Measurements from ENCODE around the gene SRSF1. TPM values are rescaled to one million over a fixed set of nuclear protein-coding genes. Genes with fewer than 3 reads are reported as not detected.
"Not testable (repeated sequence)": the region's sequence is repeated elsewhere in the genome, so short reads cannot be mapped to it uniquely, and the experiment has no call there.

SRSF1 gene
- total RNA-seq, 2 donors from 2014 or later = 94.9 to 107 TPM

DNA sequence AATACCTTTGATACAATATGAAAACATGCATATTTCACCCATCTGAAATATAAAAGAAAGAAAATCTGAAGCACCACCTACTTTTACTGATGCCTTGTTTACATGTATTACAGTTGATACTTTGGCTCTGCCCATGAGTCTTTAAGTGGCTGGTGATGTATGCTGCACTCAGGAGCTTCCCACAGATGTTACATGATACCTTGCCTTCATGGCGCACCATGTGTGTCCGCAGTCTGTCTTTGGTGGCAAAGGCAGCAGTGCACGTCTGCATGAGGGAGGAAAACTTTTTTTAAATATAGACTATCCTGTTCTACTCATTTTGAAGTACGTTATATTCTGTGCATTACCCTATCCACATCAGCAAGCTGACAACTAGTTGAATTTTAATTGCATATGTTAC, 26.5 kb downstream of the SRSF1 start:
- peak overlapping the region; percentile 24 for H3K27ac Mint-ChIP-seq
- no peak for DNase-seq
- no peak overlapping the region for H3K4me3 Mint-ChIP-seq
- no peaks in the 10 kb centered on the region for H3K9me3 ChIP-seq (ENCODE audit: control insufficient read depth, low read length, poor library complexity, severe bottlenecking)
- no peaks in the 10 kb centered on the region for H3K27me3 Mint-ChIP-seq
- ATAC-seq = no peak
- H3K36me3 Mint-ChIP-seq (ENCODE audit: low read depth) = peaks cover 18% of the 10 kb centered on the region
- H3K4me1 Mint-ChIP-seq = peaks cover 38% of the 10 kb centered on the region

DNA sequence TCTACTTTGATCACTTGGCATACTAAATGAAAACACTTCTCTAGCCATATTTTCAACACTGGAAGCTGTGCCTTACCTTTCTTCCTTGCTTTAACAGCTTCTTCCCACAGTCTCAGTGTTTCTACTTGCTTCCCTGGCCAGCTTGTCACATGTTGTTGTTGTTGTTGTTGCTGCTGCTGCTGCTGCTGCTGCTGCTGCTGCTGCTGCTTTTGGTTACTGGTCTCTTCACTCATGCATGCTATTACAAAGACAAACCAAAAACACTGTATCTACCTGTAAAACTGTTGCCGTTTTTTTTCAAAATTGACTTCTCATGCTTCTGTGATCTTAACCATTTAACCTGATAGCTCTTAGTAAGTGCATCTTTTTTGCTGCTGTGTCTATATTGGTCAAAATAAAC, 28.0 kb downstream of the SRSF1 start:
- no peak overlapping the region for H3K4me3 Mint-ChIP-seq
- no peaks in the 10 kb centered on the region for H3K27me3 Mint-ChIP-seq
- H3K36me3 Mint-ChIP-seq (ENCODE audit: low read depth) = peaks cover 22% of the 10 kb centered on the region
- H3K27ac Mint-ChIP-seq = no peak overlapping the region
- no peaks in the 10 kb centered on the region for H3K9me3 ChIP-seq (ENCODE audit: control insufficient read depth, low read length, poor library complexity, severe bottlenecking)
- no peak for ATAC-seq
- peaks cover 31% of the 10 kb centered on the region for H3K4me1 Mint-ChIP-seq
- no peak for DNase-seq

DNA sequence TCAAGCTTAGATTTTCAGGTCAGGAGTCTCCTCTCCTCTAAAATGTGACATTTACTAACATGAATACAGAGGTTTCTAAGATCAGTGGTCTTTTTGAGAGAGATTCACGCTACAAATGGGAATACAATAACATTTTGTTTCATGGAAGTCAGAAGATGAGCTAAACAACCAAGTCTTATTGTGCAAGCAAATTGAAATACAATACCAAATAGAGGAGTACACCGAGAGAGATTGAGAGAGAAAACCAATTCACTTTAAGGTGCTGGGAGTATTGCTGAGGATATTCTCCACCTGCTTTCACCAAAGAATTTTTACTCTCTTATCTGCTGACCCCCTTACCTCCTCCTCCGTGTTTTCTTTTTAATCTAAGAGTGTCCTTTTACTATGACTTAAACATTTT, 30.5 kb downstream of the SRSF1 start:
- DNase-seq = no peak
- H3K4me3 Mint-ChIP-seq = no peak overlapping the region
- H3K9me3 ChIP-seq (ENCODE audit: control insufficient read depth, low read length, poor library complexity, severe bottlenecking) = no peaks in the 10 kb centered on the region
- H3K27me3 Mint-ChIP-seq = no peaks in the 10 kb centered on the region
- no peak overlapping the region for H3K27ac Mint-ChIP-seq
- H3K4me1 Mint-ChIP-seq = peaks cover 12% of the 10 kb centered on the region
- no peak for ATAC-seq
- peaks cover 17% of the 10 kb centered on the region for H3K36me3 Mint-ChIP-seq (ENCODE audit: low read depth)

DNA sequence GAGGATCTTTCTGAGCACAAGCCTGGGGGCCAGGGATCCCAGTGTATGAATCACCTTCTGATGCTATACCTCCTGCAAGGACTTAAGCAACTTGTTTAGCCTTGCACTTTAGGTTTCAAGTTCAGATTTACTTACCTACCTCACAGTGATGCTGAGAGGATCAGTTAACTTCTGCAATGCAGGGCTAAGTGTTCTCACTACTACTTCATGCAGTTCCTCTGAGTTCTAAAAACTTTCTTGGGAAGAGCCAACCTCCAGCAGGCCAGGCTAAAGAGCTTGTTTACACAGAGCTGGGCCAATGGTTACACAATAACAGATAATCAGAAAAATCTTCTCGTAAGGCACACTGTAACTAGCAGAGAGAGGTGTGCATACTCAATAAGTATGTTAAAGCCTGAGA, 32.0 kb downstream of the SRSF1 start:
- H3K4me3 Mint-ChIP-seq = no peak overlapping the region
- no peak for DNase-seq
- H3K4me1 Mint-ChIP-seq = peaks cover 8% of the 10 kb centered on the region
- H3K36me3 Mint-ChIP-seq (ENCODE audit: low read depth) = peaks cover 17% of the 10 kb centered on the region
- H3K9me3 ChIP-seq (ENCODE audit: control insufficient read depth, low read length, poor library complexity, severe bottlenecking) = no peaks in the 10 kb centered on the region
- no peak overlapping the region for H3K27ac Mint-ChIP-seq
- no peak for ATAC-seq
- H3K27me3 Mint-ChIP-seq = no peaks in the 10 kb centered on the region

DNA sequence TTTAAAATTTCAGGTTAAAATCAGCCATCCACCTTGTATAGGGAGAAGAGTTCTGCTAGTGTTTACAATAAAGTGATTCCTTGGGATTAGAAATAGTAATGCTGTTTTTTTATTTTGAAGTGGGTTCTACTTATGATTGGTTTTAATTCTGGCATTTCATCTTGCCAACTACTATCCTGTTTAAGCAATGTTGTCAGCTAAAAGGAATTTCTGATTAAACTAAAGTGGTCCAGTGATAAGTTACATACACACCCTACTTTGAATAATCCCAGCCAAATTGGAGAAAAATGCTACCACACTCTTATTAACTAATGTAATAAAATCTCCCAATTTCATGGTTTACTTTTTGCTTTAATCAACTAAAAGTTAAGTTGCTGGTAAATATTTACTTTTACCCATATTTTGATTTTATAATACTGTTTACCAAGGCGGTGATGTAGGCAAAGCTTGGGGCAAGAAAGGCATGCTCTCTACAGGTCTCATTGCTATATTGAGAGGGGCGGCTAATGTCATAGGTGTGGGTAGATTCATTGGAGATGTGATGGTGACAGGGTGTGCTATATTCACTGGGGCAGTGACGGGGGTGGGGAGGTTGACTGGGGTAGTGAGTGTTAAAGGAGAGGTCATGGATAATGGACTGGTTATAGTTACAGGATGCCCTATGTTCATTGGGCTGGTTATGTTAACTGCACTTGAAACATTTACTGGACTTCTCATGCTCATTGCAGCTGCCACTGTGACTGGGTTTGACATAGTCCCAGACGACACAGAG, 32.8 kb downstream of the SRSF1 start:
- H3K27ac Mint-ChIP-seq; H3K9me3 ChIP-seq (ENCODE audit: control insufficient read depth, low read length, poor library complexity, severe bottlenecking); H3K27me3 Mint-ChIP-seq; DNase-seq; H3K4me1 Mint-ChIP-seq; ATAC-seq; H3K4me3 Mint-ChIP-seq: not testable (repeated sequence)
- H3K36me3 Mint-ChIP-seq (ENCODE audit: low read depth) = peaks cover 17% of the 10 kb centered on the region

DNA sequence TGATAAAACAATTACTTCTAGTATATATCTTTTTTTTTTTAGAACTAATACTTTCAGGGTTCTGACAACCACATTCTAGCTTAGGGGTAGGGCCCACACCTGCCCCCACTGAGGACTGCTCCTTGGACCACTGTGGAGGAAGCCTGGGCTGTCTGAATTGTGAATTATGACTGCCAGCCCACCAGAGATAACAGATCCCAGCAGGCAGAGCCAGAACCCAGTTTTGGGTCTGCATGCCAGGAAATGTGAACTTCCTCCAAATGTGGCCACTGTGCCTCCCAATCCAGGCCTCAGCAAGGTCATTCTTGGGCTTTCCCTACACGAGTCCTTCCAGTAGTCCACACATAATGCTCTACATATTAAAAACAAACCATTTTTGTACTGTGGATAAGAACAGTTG, 34.9 kb downstream of the SRSF1 start:
- no peaks in the 10 kb centered on the region for H3K9me3 ChIP-seq (ENCODE audit: control insufficient read depth, low read length, poor library complexity, severe bottlenecking)
- Mint-ChIP-seq H3K27ac (no peak overlapping the region), H3K4me3 (no peak overlapping the region), H3K36me3 (ENCODE audit: low read depth) (peaks cover 8% of the 10 kb centered on the region), H3K27me3 (no peaks in the 10 kb centered on the region), H3K4me1 (peaks cover 2% of the 10 kb centered on the region)
- DNase-seq (no peak), ATAC-seq (no peak)

DNA sequence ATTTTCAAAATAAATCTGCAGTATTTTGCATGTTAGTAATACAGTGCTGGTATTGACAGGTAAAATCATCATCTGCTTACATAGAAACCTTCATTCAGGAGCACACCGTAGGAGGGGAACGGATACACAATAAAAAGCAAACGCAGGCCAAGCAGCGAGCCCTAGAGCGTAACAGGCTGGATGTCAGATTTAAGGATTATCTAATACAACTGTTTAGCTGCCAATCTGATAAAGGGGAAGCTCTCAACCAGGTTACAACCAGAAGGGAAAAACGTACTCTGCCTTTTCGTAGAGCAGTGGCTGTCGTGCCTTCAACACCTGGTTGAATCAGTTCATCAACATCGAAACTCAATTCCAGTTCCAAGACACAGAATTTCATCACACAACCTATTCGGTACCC, 35.5 kb downstream of the SRSF1 start:
- ATAC-seq = no peak
- H3K9me3 ChIP-seq (ENCODE audit: control insufficient read depth, low read length, poor library complexity, severe bottlenecking) = no peaks in the 10 kb centered on the region
- DNase-seq = no peak
- Mint-ChIP-seq H3K4me3 (no peak overlapping the region), H3K27ac (no peak overlapping the region), H3K27me3 (no peaks in the 10 kb centered on the region), H3K36me3 (ENCODE audit: low read depth) (peaks cover 7% of the 10 kb centered on the region), H3K4me1 (peaks cover 2% of the 10 kb centered on the region)

DNA sequence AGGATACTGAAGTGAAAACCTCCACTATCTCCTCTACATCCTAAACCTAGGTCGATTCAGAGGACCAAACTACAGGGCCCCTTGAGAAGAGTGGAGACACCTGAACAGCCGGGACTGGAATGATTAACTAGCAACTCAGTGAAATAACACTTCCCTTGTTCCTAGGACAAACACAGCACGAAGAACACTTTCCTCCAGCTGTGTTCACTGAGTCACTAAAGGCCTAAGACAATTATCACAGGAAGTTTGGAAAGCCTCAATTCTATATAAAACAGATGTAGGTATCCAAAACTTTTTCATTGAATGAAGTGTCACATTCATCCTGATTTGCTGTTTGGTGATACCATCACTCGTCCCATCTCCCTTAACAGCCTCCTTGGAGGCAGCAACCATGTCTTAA, 36.3 kb downstream of the SRSF1 start:
- peaks cover 3% of the 10 kb centered on the region for H3K36me3 Mint-ChIP-seq (ENCODE audit: low read depth)
- no peak for ATAC-seq
- no peaks in the 10 kb centered on the region for H3K27me3 Mint-ChIP-seq
- H3K4me3 Mint-ChIP-seq = no peak overlapping the region
- H3K4me1 Mint-ChIP-seq = peaks cover 2% of the 10 kb centered on the region
- no peak overlapping the region for H3K27ac Mint-ChIP-seq
- H3K9me3 ChIP-seq (ENCODE audit: control insufficient read depth, low read length, poor library complexity, severe bottlenecking) = no peaks in the 10 kb centered on the region
- DNase-seq = no peak

DNA sequence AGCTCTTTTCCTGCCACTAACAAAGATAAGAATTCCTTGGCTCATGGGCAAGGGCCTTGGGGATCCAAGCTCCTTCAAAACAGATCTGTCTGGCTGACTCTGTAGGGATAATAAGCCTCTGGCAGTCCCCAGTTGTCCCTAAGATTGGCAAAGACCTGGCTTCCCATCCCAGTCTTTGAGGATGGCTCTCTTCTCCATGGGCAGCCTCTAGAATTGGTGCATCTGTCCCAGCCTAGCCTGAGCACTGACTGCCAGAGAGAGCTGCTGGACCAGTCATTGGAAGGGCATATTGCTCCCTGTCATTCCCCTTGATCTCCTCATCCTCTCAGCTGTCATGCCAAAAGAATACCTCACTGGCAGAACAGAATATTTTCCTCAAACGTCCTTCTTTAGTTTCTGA, 38.6 kb downstream of the SRSF1 start:
- DNase-seq = no peak
- no peaks in the 10 kb centered on the region for H3K36me3 Mint-ChIP-seq (ENCODE audit: low read depth)
- H3K27me3 Mint-ChIP-seq = no peaks in the 10 kb centered on the region
- ATAC-seq = no peak
- H3K27ac Mint-ChIP-seq = no peak overlapping the region
- peaks cover 3% of the 10 kb centered on the region for H3K4me1 Mint-ChIP-seq
- no peak overlapping the region for H3K4me3 Mint-ChIP-seq
- H3K9me3 ChIP-seq (ENCODE audit: control insufficient read depth, low read length, poor library complexity, severe bottlenecking) = no peaks in the 10 kb centered on the region

DNA sequence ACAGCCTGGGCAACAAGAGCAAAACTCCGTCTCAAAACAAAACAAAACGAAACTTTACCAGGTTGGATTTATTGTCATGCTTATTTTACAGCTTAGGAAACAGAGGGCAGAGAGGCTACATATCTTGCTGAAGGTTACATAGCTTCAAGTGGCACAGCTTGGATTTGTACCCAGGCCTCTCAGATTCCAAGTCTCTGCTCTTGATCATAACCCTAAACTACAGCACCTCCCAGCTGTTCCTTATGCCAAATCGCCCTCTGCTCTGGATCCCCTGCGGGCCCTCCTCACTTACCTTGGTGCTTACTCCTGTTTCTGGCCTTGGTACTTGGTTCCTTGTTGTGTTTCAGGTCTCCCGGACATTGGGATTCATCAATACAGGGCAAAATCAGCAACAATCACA, 40.2 kb downstream of the SRSF1 start:
- DNase-seq (no peak), ATAC-seq (no peak)
- Mint-ChIP-seq H3K36me3 (ENCODE audit: low read depth) (no peaks in the 10 kb centered on the region), H3K4me3 (no peak overlapping the region), H3K27me3 (peaks cover 4% of the 10 kb centered on the region), H3K4me1 (peaks cover 3% of the 10 kb centered on the region), H3K27ac (no peak overlapping the region)
- H3K9me3 ChIP-seq (ENCODE audit: control insufficient read depth, low read length, poor library complexity, severe bottlenecking) = no peaks in the 10 kb centered on the region

DNA sequence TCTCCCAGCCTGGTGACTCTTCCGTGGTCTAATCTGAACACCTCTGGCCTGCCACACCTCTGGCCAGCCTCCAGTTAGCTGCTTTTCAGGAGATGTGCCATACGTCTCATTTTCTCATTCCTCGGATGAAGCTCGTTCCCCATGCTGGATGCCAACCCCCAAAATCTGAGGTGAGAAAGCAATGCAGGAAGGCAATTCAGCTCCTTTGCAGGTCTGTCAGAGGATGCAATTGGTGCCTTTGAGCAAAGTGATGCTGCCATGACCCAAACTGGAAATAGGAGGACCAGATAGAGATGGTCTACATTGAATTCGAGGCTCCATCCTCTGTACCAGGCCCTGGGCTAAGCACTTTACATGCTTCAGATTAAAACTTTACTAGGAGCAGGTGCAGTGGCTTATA, 40.8 kb downstream of the SRSF1 start:
- DNase-seq = no peak
- no peaks in the 10 kb centered on the region for H3K9me3 ChIP-seq (ENCODE audit: control insufficient read depth, low read length, poor library complexity, severe bottlenecking)
- H3K4me3 Mint-ChIP-seq = no peak overlapping the region
- peaks cover 3% of the 10 kb centered on the region for H3K4me1 Mint-ChIP-seq
- no peaks in the 10 kb centered on the region for H3K36me3 Mint-ChIP-seq (ENCODE audit: low read depth)
- ATAC-seq = no peak
- H3K27ac Mint-ChIP-seq = no peak overlapping the region
- H3K27me3 Mint-ChIP-seq = peaks cover 4% of the 10 kb centered on the region

DNA sequence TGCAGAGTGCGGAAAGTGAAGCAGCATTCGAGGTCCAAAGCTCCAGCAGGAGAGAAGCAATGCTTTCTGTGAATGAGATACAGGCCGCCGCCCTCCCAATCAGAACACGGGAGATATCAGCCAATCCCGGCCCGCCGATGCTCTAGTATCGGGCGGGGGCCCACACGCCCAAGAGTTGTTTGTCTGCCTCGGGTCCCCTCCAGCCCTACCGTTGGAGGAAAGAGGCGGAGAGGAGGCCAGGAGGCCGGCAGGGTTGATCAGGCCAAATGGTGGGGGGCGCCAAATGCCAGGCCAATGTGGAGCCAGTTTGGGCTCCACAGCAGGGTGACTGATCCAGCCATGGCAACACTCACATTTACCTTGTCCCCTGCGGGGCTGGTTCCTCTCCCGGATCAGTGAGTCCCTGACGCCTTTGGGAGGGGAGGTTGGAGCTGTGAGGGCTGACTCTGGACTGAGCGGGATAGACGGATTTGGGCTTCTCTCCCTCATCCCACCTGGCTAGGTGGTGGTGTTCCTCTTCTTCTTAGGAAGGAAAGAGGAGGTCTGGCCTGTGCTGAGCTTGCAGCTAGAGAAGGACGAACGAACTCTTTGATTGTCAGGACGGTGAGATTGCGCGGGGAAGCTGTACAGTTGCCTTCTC, 41.4 kb downstream of the SRSF1 start:
- DNase-seq (no peak), ATAC-seq (no peak)
- Mint-ChIP-seq H3K4me1 (peaks cover 3% of the 10 kb centered on the region), H3K4me3 (no peak overlapping the region), H3K27ac (no peak overlapping the region), H3K27me3 (peaks cover 4% of the 10 kb centered on the region), H3K36me3 (ENCODE audit: low read depth) (no peaks in the 10 kb centered on the region)
- no peaks in the 10 kb centered on the region for H3K9me3 ChIP-seq (ENCODE audit: control insufficient read depth, low read length, poor library complexity, severe bottlenecking)

DNA sequence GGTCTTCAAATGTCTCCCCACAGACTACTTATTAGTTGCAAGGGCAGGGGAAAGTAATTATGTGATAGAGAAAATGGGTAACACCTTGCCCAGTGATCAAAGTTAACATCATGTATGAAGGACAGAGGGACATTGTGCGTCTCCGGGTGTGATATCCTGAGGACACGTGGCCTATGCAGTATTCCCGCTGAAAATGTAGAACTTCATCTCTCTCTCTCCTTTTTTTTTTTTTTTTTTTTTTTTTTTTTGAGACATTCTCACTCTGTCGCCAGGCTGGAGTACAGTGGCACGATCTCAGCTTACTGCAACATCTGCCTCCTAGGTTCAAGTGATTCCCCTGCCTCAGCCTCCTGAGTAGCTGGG, 43.9 kb downstream of the SRSF1 start:
- no peak for DNase-seq
- ATAC-seq = no peak
- Mint-ChIP-seq H3K4me3 (no peak overlapping the region), H3K4me1 (peaks cover 3% of the 10 kb centered on the region), H3K27me3 (peaks cover 13% of the 10 kb centered on the region), H3K27ac (no peak overlapping the region), H3K36me3 (ENCODE audit: low read depth) (no peaks in the 10 kb centered on the region)
- H3K9me3 ChIP-seq (ENCODE audit: control insufficient read depth, low read length, poor library complexity, severe bottlenecking) = no peaks in the 10 kb centered on the region

Measured in T-helper 17 cell (primary cell).